ENCODE results near the gene PRX. TPM values are rescaled to one million over a fixed set of nuclear protein-coding genes. Genes with fewer than 3 reads are reported as not detected.

PRX gene
- total RNA-seq, 4 donors from 2014 or later = 454 to 667 (median 548) TPM

- no peak overlapping the region for H3K27ac ChIP-seq
- TF ChIP-seq POLR2A (IDR thresholded peaks at IDR 0.05) (no peak), EP300 (IDR thresholded peaks at IDR 0.05) (no peak)
- TF ChIP-seq, protein P1, sequence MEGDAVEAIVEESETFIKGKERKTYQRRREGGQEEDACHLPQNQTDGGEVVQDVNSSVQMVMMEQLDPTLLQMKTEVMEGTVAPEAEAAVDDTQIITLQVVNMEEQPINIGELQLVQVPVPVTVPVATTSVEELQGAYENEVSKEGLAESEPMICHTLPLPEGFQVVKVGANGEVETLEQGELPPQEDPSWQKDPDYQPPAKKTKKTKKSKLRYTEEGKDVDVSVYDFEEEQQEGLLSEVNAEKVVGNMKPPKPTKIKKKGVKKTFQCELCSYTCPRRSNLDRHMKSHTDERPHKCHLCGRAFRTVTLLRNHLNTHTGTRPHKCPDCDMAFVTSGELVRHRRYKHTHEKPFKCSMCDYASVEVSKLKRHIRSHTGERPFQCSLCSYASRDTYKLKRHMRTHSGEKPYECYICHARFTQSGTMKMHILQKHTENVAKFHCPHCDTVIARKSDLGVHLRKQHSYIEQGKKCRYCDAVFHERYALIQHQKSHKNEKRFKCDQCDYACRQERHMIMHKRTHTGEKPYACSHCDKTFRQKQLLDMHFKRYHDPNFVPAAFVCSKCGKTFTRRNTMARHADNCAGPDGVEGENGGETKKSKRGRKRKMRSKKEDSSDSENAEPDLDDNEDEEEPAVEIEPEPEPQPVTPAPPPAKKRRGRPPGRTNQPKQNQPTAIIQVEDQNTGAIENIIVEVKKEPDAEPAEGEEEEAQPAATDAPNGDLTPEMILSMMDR (IDR thresholded peaks at IDR 0.05) = no peak
- no peaks in the 10 kb centered on the region for H3K27me3 ChIP-seq
- DNase-seq (ENCODE audit: low spot score in 2 of 2) = no peak
- H3K4me3 ChIP-seq = no peak overlapping the region
- peaks cover 0 to 34% (median 0%) of the 10 kb centered on the region in 3 donors for H3K36me3 ChIP-seq
- H3K4me1 ChIP-seq = peaks cover 0 to 17% (median 0%) of the 10 kb centered on the region in 4 donors
- H3K9me3 ChIP-seq = no peaks in the 10 kb centered on the region
- 63 to 77% methylated on average over 7 to 12 of the region's 13 CpGs for WGBS, 2 donors
These were observed 18.4 kb downstream of the PRX start for GRCh38 chr19:40394816-40395210.

DNA sequence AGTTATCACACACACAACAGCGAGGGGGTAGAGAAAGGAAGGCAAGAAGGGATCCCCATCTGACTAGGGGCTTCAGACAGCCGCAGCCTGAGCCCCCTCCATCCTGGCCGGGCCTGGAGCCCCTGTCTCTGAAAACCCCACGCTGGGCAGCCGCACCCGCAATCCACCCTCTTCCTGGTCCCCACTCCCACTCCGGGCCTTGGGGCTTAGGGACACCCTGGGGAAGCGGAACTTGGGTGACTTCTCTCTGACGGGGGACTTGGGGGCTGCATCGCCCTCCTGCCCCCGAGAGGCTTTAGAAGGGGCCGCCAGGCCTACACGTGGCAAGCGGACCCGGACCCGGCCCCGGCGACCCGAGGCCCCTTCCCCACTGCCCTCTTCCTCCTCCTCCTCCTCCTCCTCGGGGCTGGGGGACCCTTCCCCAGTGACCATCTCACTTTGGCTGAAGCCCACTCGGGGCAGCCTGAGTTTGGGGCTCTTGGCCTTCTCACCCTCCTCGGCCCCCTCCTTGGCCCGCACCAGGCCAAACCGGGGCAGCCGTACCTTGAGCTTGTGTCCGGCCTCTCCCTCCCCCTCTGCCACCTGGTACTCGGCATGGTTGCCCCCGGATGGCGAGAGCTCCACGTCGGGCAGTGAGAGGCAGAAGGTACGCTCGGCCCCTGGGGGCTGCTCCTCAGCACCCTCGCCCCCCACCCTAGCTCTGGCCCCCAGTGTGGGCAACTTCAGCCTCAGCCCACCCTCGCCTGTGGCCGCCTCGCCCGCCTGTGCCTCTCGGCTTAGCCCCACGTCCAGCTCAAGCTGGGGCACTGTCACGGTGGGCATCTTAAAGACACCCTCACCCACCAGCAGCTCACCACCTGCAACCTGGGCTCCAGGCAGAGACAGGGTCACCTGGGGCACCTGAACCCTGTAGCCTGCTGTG is 19.0 kb downstream of the PRX start:
- Histone ChIP-seq H3K4me3 (no peak overlapping the region), H3K4me1 (peaks cover 0 to 11% (median 0%) of the 10 kb centered on the region in 4 donors), H3K36me3 (peaks cover 0 to 34% (median 0%) of the 10 kb centered on the region in 3 donors), H3K27ac (no peak overlapping the region), H3K27me3 (no peaks in the 10 kb centered on the region), H3K9me3 (no peaks in the 10 kb centered on the region)
- TF ChIP-seq, protein P1 (IDR thresholded peaks at IDR 0.05) = no peak
- TF ChIP-seq EP300 (IDR thresholded peaks at IDR 0.05) (no peak), POLR2A (IDR thresholded peaks at IDR 0.05) (no peak)
- 70 to 79% methylated on average over 38 to 41 of the region's 41 CpGs for WGBS, 2 donors
- no peak for DNase-seq (ENCODE audit: low spot score in 2 of 2)

GRCh38 chr19:40392894-40393517 is 20.2 kb downstream of the PRX start:
- Histone ChIP-seq H3K27ac (no peak overlapping the region), H3K27me3 (no peaks in the 10 kb centered on the region), H3K9me3 (no peaks in the 10 kb centered on the region), H3K4me3 (no peak overlapping the region), H3K36me3 (peaks cover 0 to 34% (median 0%) of the 10 kb centered on the region in 3 donors), H3K4me1 (peaks cover 0 to under 1% (median 0%) of the 10 kb centered on the region in 4 donors)
- WGBS, 2 donors = 36 to 51% methylated on average over 8 to 9 of the region's 9 CpGs
- no peak for DNase-seq (ENCODE audit: low spot score in 2 of 2)
- TF ChIP-seq EP300 (IDR thresholded peaks at IDR 0.05) (no peak), POLR2A (IDR thresholded peaks at IDR 0.05) (no peak)
- TF ChIP-seq, protein P1 (IDR thresholded peaks at IDR 0.05) = peak in 1 of 5 experiments; percentile 21

GRCh38 chr19:40392123-40392522 is 21.1 kb downstream of the PRX start:
- H3K4me3 ChIP-seq = no peak overlapping the region
- H3K27ac ChIP-seq = no peak overlapping the region
- no peak for DNase-seq (ENCODE audit: low spot score in 2 of 2)
- 57 to 59% methylated on average over 8 of the region's 8 CpGs for WGBS, 2 donors
- no peak for TF ChIP-seq EP300 (IDR thresholded peaks at IDR 0.05)
- H3K36me3 ChIP-seq = peaks cover 0 to 25% (median 0%) of the 10 kb centered on the region in 3 donors
- H3K9me3 ChIP-seq = no peaks in the 10 kb centered on the region
- no peaks in the 10 kb centered on the region for H3K4me1 ChIP-seq
- H3K27me3 ChIP-seq = no peaks in the 10 kb centered on the region

- DNase-seq (ENCODE audit: low spot score in 2 of 2) = no peak
- H3K27me3 ChIP-seq = no peaks in the 10 kb centered on the region
- H3K4me3 ChIP-seq = no peak within 1 kb of the TSS
- H3K36me3 ChIP-seq = peaks cover 0 to 6% (median 0%) of the 10 kb centered on the region in 3 donors
- H3K4me1 ChIP-seq = no peaks in the 10 kb centered on the region
- whole genome bisulfite sequencing, 2 donors = 86% methylated on average over 10 of the region's 10 CpGs
- H3K27ac ChIP-seq = no peak within 1 kb of the TSS
- H3K9me3 ChIP-seq = no peaks in the 10 kb centered on the region
- TF ChIP-seq POLR2A (IDR thresholded peaks at IDR 0.05) (no peak), EP300 (IDR thresholded peaks at IDR 0.05) (no peak)
- TF ChIP-seq, protein P1 (IDR thresholded peaks at IDR 0.05) = no peak
These were observed 23.0 kb downstream of the PRX start, which contains the start of gene HIPK4 for GRCh38 chr19:40390084-40390742. Gene HIPK4, minus strand, starts transcription at chr19:40390181. Its CDS starts 279 bp downstream, at chr19:40389902.
